Choroid plexus epithelial cell (primary cell): ENCODE measurements around the gene FRYL.
"Not testable (repeated sequence)": the region's sequence is repeated elsewhere in the genome, so short reads cannot be mapped to it uniquely, and the experiment has no call there.

Experiments used
- DNase-seq: peaks from one replicate; pipeline ENCODE4 v3.0.0-alpha.2; 2010; ENCODE audit warnings: low read depth
- H3K4me3 ChIP-seq: 2 replicates; pipeline ENCODE4 v1.5.1; 2011; ENCODE audit warnings: low read depth, mild to moderate bottlenecking, control low read depth, low read length, moderate library complexity
- TF ChIP-seq, protein P1 (sequence below): conservative IDR thresholded peaks from 2 replicates; pipeline ENCODE4 v1.5.1; 2011; ENCODE audit warnings: low read depth, mild to moderate bottlenecking, control low read depth, inconsistent platforms, low read length, moderate library complexity

FRYL gene

GRCh38 chr4:48812866-48813265, 32.8 kb upstream of the FRYL start:
- TF ChIP-seq, protein P1, sequence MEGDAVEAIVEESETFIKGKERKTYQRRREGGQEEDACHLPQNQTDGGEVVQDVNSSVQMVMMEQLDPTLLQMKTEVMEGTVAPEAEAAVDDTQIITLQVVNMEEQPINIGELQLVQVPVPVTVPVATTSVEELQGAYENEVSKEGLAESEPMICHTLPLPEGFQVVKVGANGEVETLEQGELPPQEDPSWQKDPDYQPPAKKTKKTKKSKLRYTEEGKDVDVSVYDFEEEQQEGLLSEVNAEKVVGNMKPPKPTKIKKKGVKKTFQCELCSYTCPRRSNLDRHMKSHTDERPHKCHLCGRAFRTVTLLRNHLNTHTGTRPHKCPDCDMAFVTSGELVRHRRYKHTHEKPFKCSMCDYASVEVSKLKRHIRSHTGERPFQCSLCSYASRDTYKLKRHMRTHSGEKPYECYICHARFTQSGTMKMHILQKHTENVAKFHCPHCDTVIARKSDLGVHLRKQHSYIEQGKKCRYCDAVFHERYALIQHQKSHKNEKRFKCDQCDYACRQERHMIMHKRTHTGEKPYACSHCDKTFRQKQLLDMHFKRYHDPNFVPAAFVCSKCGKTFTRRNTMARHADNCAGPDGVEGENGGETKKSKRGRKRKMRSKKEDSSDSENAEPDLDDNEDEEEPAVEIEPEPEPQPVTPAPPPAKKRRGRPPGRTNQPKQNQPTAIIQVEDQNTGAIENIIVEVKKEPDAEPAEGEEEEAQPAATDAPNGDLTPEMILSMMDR: no peak
- DNase-seq: no peak

DNA sequence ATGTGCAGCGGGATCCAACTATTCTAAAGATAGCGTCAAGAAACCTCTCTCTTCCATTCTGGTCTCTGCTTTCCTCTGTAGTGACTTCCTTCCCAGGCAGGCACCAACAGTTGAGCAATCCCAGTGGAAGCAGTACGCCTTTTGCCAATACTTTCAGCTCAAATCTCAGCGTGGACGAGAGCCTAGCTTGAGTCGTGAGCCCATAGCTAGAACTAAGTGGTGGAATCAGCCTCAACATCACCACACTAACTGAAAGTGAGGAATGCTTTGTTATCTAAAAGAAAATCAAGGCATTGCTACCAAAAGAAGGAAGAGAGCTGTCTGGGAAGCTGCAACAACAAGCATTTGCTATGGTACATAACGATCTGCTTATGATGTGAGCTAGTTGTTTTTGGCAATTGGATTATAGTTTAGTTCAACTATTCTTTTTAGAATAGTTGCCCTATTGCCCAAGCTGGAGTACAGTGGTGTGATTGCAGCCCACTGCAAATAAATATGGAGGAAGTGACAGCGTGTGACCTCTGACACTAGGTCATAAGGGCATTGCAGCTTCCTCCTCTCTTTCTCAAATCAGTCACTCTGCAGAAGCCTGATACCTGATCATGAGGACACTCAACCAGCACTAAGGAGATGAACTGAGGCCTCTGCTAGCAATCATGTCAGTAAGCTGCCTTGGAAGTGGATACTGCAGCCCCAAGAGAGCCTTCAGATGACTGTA, 24.7 kb upstream of the FRYL start:
- no peak for DNase-seq
- TF ChIP-seq, protein P1: no peak
- no peak overlapping the region for H3K4me3 ChIP-seq

More at GRCh38 chr4:48812866-48813265, 32.8 kb upstream of the FRYL start:
- no peak overlapping the region for H3K4me3 ChIP-seq

GRCh38 chr4:48801016-48801715, 21.1 kb upstream of the FRYL start:
- DNase-seq: no peak
- TF ChIP-seq, protein P1: no peak
- no peak overlapping the region for H3K4me3 ChIP-seq

DNA sequence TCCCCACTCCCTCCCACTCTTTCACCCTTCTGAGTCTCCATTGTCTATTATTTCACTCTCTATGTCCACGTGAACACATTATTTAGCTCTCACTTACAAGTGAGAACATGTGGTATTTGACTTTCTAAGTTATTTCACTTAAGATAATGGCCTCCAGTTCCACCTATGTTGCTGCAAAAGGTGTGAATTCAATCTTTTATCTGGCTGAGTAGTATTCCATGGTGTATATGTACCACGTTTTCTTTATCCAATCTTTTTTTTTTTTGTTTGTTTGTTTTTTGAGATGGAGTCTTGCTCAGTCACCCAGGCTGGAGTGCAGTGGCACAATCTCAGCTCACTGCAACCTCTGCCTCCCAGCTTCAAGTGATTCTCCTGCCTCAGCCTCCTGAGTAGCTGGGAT, 20.1 kb upstream of the FRYL start:
- not testable (repeated sequence) for DNase-seq, H3K4me3 ChIP-seq

DNA sequence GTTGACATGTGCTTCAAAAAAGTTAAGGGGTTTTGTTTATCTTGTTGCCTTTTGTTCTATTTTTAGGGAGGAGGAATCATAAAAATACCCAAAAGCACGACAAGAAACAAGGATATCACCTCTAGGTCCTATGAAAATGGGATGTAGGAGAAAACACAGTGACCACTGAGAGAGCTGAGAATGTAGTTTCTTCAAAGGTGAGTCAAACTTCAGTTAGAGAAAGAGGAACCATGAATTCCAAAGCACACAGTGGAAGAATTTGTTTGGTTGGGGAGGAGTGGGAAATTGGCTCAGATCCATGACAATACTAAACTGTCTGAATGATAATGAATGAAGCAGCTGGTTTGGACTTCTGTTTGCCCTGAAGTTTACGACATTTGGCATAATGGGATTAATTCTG, 19.1 kb upstream of the FRYL start:
- no peak for DNase-seq
- TF ChIP-seq, protein P1: no peak
- H3K4me3 ChIP-seq: no peak overlapping the region

DNA sequence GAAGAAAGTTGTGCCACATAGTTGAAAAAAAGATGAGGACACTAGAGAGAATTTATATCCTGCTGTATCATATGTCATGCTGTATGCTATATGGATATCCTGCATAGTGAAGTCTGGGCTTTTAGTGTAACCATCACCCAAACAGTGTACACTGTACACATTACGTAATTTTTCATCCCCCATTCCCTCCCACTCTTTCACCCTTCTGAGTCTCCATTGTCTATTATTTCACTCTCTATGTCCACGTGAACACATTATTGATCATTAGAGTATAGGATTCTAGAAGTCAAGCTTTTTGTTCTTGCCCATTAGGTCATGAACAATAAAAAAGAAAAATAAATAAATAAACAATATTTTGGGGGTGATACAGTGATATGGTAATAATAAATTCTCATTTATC, 18.0 kb upstream of the FRYL start:
- H3K4me3 ChIP-seq: no peak overlapping the region
- TF ChIP-seq, protein P1: no peak
- DNase-seq: no peak

DNA sequence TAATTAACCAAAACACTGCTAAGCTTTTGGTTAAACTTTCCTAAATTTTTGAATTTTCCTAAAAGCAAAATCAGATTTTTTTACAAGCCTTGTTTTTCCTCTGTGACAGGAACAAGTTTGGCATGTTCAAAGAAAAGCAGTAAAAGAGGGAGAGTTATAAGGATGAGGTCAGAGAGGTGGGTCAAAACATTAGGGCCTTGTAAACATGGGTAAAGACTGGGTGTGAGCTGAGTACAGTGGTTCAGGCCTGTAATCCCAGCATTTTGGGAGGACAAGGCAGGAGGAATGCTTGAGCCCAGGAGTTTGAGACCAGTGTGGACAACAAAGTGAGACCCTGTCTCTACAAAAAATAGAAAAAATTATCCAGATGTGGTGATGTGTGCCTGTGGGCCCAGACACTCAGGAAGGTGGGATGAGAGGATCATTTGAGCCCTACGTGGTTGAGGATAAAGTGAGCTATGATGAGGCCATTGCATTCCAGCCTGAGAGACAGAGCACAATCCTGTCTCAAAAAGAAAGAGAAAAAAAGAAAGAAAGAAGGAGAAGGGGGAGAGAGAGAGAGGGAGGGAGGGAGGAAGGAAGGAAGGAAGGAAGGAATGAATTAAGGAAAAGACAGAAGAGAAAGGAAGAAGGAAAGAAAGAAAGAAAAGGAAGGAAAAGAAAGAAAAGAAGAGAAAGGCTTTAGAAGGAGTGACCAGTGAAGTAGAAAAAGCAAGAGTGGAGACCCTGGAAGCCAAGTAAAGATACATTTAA, 17.0 kb upstream of the FRYL start:
- TF ChIP-seq, protein P1: no peak
- no peak for DNase-seq
- H3K4me3 ChIP-seq: no peak overlapping the region
